Measurements from ENCODE around the gene NCBP2L. TPM values are rescaled to one million over a fixed set of nuclear protein-coding genes. Genes with fewer than 3 reads are reported as not detected.
A peak's percentile ranks its signal among the peaks of the same experiment; 100 is the strongest.

The NCBP2L gene
- total and polyA plus RNA-seq, 5 experiments from 2014 or later: 0.17 to 0.21 TPM; not detected in 3

GRCh38 chrX:107753187-107753586 lies 24.3 kb upstream of the NCBP2L start:
- POLR2A ChIA-PET: interaction anchor here (1.0 kb wide), 1 partner anchor 11 kb away, joined by 6 read pairs; no protein-coding TSS in a partner anchor
- DNase-seq (no peak), ATAC-seq (no peak)
- H3K27ac Mint-ChIP-seq: peak overlapping the region in 3 of 10 donors; percentile 4 to 71 (median 51)
- no peaks in the 10 kb centered on the region for H3K9me3 Mint-ChIP-seq
- H3K4me1 Mint-ChIP-seq: peaks cover 7 to 33% (median 18%) of the 10 kb centered on the region in 4 donors
- H3K4me3 Mint-ChIP-seq: no peak overlapping the region
- peaks cover 0 to 13% (median 0%) of the 10 kb centered on the region in 3 donors for H3K36me3 Mint-ChIP-seq
- H3K27me3 Mint-ChIP-seq: no peaks in the 10 kb centered on the region

GRCh38 chrX:107755721-107756120 lies 21.8 kb upstream of the NCBP2L start:
- POLR2A ChIA-PET: interaction anchor here (0.5 kb wide), 1 partner anchor 20 kb away, joined by 3 read pairs; no protein-coding TSS in a partner anchor
- Mint-ChIP-seq H3K9me3 (no peaks in the 10 kb centered on the region), H3K27me3 (no peaks in the 10 kb centered on the region), H3K36me3 (peaks cover 0 to 20% (median 0%) of the 10 kb centered on the region in 3 donors), H3K27ac (peak overlapping the region in 6 of 10 donors; percentile 12 to 83 (median 48)), H3K4me1 (peaks cover 7 to 35% (median 20%) of the 10 kb centered on the region in 4 donors), H3K4me3 (no peak overlapping the region)
- ATAC-seq (no peak), DNase-seq (no peak)

GRCh38 chrX:107758231-107758766 lies 19.2 kb upstream of the NCBP2L start:
- Mint-ChIP-seq H3K4me3 (no peak overlapping the region), H3K4me1 (peaks cover 5 to 35% (median 21%) of the 10 kb centered on the region in 4 donors), H3K36me3 (peaks cover 0 to 24% (median 0%) of the 10 kb centered on the region in 3 donors), H3K27me3 (no peaks in the 10 kb centered on the region), H3K9me3 (no peaks in the 10 kb centered on the region), H3K27ac (peak overlapping the region in 4 of 10 donors; percentile 21 to 73 (median 57))
- DNase-seq (no peak), ATAC-seq (no peak)
- POLR2A ChIA-PET: no interaction called here

- H3K9me3 Mint-ChIP-seq: no peaks in the 10 kb centered on the region
- peaks cover 0 to 28% (median 0%) of the 10 kb centered on the region in 3 donors for H3K36me3 Mint-ChIP-seq
- H3K4me1 Mint-ChIP-seq: peaks cover 3 to 42% (median 20%) of the 10 kb centered on the region in 4 donors
- POLR2A ChIA-PET: interaction anchor here (1.2 kb wide), 1 partner anchor 87 kb away, joined by 4 read pairs; no protein-coding TSS in a partner anchor
- H3K4me3 Mint-ChIP-seq: no peak overlapping the region
- H3K27me3 Mint-ChIP-seq: no peaks in the 10 kb centered on the region
- peak overlapping the region in 2 of 10 donors; percentile 72 to 74 for H3K27ac Mint-ChIP-seq
- no peak for ATAC-seq
- DNase-seq: no peak
Measured at GRCh38 chrX:107760304-107761077, 17.0 kb upstream of the NCBP2L start.

- H3K4me1 Mint-ChIP-seq: peaks cover 0 to 26% (median 10%) of the 10 kb centered on the region in 4 donors
- peaks cover 0 to 29% (median 0%) of the 10 kb centered on the region in 3 donors for H3K36me3 Mint-ChIP-seq
- POLR2A ChIA-PET: interaction anchor here (0.6 kb wide), 1 partner anchor 32 kb away, joined by 3 read pairs; no protein-coding TSS in a partner anchor
- H3K4me3 Mint-ChIP-seq: no peak overlapping the region
- H3K27ac Mint-ChIP-seq: peak overlapping the region in 5 of 10 donors; percentile 0 to 38 (median 25)
- H3K27me3 Mint-ChIP-seq: no peaks in the 10 kb centered on the region
- no peak for DNase-seq
- H3K9me3 Mint-ChIP-seq: no peaks in the 10 kb centered on the region
- no peak for ATAC-seq
Measured at GRCh38 chrX:107763647-107764046, 13.9 kb upstream of the NCBP2L start.

GRCh38 chrX:107764845-107765608 lies 12.5 kb upstream of the NCBP2L start:
- Mint-ChIP-seq H3K4me1 (peaks cover 1 to 20% (median 10%) of the 10 kb centered on the region in 4 donors), H3K36me3 (peaks cover 0 to 22% (median 0%) of the 10 kb centered on the region in 3 donors), H3K27ac (peak overlapping the region in 1 of 10 donors; percentile 43), H3K9me3 (no peaks in the 10 kb centered on the region), H3K4me3 (no peak overlapping the region), H3K27me3 (no peaks in the 10 kb centered on the region)
- DNase-seq (no peak), ATAC-seq (no peak)
- POLR2A ChIA-PET: interaction anchor here (0.5 kb wide), 1 partner anchor 58 kb away, joined by 3 read pairs; no protein-coding TSS in a partner anchor

- Mint-ChIP-seq H3K27me3 (no peaks in the 10 kb centered on the region), H3K36me3 (peaks cover 0 to 21% (median 0%) of the 10 kb centered on the region in 3 donors), H3K9me3 (no peaks in the 10 kb centered on the region), H3K4me3 (no peak overlapping the region), H3K4me1 (peaks cover 5 to 24% (median 16%) of the 10 kb centered on the region in 4 donors), H3K27ac (no peak overlapping the region)
- POLR2A ChIA-PET: interaction anchor here (0.6 to 1.6 kb wide), 2 partner anchors 9 to 15 kb away, joined by 7 to 8 read pairs; partner anchors contain the start of gene TSC22D3
- ATAC-seq (no peak), DNase-seq (no peak)
Measured at GRCh38 chrX:107766470-107767150, 10.9 kb upstream of the NCBP2L start.

GRCh38 chrX:107768051-107768450 lies 9.5 kb upstream of the NCBP2L start:
- Mint-ChIP-seq H3K4me3 (no peak overlapping the region), H3K27ac (no peak overlapping the region), H3K27me3 (no peaks in the 10 kb centered on the region), H3K9me3 (no peaks in the 10 kb centered on the region), H3K36me3 (peaks cover 0 to 26% (median 0%) of the 10 kb centered on the region in 3 donors), H3K4me1 (peaks cover 5 to 33% (median 15%) of the 10 kb centered on the region in 4 donors)
- DNase-seq (no peak), ATAC-seq (no peak)
- POLR2A ChIA-PET: no interaction called here

- H3K27ac Mint-ChIP-seq: peak overlapping the region in 2 of 10 donors; percentile 5 to 14
- no peak overlapping the region for H3K4me3 Mint-ChIP-seq
- peaks cover 0 to 20% (median 0%) of the 10 kb centered on the region in 3 donors for H3K36me3 Mint-ChIP-seq
Measured at GRCh38 chrX:107769581-107770317, 7.8 kb upstream of the NCBP2L start.

GRCh38 chrX:107773206-107773605 lies 4.3 kb upstream of the NCBP2L start:
- H3K4me3 Mint-ChIP-seq: peak overlapping the region in 2 of 10 donors; percentile 16 to 71
- peaks cover 15 to 43% (median 26%) of the 10 kb centered on the region in 4 donors for H3K4me1 Mint-ChIP-seq
- no peaks in the 10 kb centered on the region for H3K9me3 Mint-ChIP-seq
- DNase-seq (no peak), ATAC-seq (no peak)
- no peaks in the 10 kb centered on the region for H3K27me3 Mint-ChIP-seq
- peak overlapping the region in 1 of 10 donors; percentile 66 for H3K27ac Mint-ChIP-seq
- POLR2A ChIA-PET: interaction anchor here (0.6 to 4.6 kb wide), 4 partner anchors 32 to 100 kb away, joined by 4 to 90 read pairs (median 66); no protein-coding TSS in a partner anchor
- H3K36me3 Mint-ChIP-seq: peaks cover 0 to 18% (median 0%) of the 10 kb centered on the region in 3 donors

More at GRCh38 chrX:107769581-107770317, 7.8 kb upstream of the NCBP2L start:
- Mint-ChIP-seq H3K4me1 (peaks cover 9 to 41% (median 15%) of the 10 kb centered on the region in 4 donors), H3K9me3 (no peaks in the 10 kb centered on the region), H3K27me3 (no peaks in the 10 kb centered on the region)
- DNase-seq: no peak
- ATAC-seq: no peak
- POLR2A ChIA-PET: interaction anchor here (1.5 kb wide), 1 partner anchor 27 kb away, joined by 6 read pairs; no protein-coding TSS in a partner anchor

- peak overlapping the region in 9 of 10 donors; percentile 52 to 96 (median 88) for H3K4me3 Mint-ChIP-seq
Measured at GRCh38 chrX:107773906-107774435, 3.6 kb upstream of the NCBP2L start.

More at GRCh38 chrX:107773906-107774435, 3.6 kb upstream of the NCBP2L start:
- Mint-ChIP-seq H3K27me3 (no peaks in the 10 kb centered on the region), H3K9me3 (no peaks in the 10 kb centered on the region), H3K27ac (peak overlapping the region in 9 of 10 donors; percentile 23 to 96 (median 69)), H3K36me3 (peaks cover 0 to 15% (median 0%) of the 10 kb centered on the region in 3 donors), H3K4me1 (peaks cover 15 to 43% (median 26%) of the 10 kb centered on the region in 4 donors)
- ATAC-seq: no peak
- DNase-seq: no peak
- POLR2A ChIA-PET: interaction anchor here (1.7 to 4.6 kb wide), 6 partner anchors 33 to 145 kb away, joined by 7 to 90 read pairs (median 38); partner anchors contain the start of gene PRPS1

Data from naive thymus-derived CD8-positive, alpha-beta T cell (primary cell).